Hematopoietic multipotent progenitor cell treated with erythropoietin and hydrocortisone succinate and interleukin-3 and kit ligand, for 4 days (in vitro differentiated cells): ENCODE measurements around the gene GLRX2.
"Not testable (repeated sequence)": the region's sequence is repeated elsewhere in the genome, so short reads cannot be mapped to it uniquely, and the experiment has no call there.

Experiments used
- DNase-seq: peaks from one replicate; pipeline ENCODE4 v3.0.0-alpha.2; 2015

Gene GLRX2

DNA sequence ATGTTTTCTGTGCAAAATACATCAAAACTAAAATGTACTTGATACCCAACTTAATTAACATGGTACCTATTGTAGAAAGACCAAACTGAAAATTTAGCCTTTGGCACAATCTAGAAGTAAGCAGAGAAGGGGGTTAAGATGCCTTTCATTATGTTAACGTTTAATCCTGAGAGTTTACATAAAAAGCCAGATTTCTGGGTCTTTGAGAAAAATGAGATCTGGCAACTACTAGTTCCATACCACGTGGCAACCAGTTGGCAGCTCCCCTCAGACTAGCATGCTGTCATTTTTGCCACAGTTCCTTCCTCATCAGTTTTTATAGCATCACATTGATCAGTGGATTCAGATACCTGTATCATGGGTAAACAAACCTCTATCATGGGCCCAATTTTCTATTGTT lies 44.3 kb downstream of the GLRX2 start:
- DNase-seq: peak; percentile 74

DNA sequence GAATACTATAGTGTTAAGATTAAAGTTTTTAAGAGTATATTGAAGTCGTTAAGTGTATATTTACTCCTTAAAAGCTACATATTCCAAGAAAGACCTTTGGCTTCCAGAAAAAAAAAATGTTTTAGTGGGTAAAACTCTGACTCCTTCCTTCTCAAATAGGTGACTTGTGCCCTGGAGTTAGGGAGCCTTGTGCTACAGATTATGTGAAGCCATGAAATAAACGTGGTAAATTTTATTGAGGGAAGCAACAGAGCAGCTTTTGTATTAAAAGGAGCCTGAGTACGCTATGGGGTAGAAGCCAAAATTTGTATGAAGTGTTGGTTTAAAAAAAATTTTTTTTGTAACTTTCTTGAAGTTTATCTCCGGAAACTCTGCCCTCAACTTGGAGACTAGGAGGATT lies 44.8 kb downstream of the GLRX2 start:
- DNase-seq: peak; percentile 27

DNA sequence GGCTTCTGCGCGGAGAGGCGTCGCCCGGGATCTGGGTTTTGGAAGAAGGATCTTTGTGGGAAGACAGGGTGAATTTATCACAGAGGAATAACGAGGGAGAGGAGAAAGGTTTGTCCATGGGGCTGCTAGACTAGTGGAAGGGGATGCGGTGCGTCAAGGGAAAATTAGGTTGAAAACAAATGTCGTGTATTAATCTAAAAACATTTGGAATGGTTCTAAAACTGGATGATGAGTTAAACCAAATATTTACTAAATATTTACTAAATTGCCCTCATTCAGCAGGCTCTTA lies 45.2 kb downstream of the GLRX2 start:
- no peak for DNase-seq

DNA sequence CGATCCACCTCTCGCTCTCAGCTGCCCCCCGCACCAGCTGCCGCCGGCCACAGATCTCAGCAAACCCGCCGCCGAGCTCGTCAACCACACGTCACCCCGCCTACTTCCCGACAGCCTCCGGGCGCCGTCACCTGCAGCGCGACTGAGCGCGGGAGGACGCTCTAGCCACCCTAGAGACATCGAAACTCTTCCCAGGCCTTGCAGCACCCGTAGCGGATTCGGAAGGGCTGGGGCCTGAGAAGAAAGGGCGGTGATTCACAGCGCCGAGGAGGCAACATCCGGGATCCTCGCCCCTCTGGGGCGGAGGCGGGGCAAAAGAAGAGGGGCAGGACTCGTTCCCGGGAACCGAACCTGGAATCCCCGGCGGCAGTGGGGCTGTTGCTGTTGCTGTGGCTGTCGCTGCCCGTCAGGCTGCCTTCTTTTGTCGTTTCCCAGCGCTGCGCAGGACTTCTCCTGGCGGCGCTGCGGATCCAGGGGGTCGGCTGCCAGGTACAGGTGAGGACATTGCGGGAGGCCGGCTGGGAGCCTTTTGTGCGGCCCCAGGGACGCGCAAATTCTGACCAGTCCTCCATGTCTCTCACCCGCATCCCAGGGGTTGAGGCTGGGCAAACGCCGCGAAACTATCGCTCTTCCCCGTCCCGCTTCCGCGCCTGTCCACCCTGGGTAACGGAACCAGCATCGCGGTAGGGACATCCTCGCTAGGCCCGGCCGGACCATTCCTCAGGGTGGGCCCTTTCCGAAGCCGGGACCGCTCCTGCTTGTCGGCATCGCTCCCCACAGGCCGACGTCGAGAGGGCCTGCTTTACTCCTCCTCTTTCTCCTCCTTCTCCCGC lies 45.7 kb downstream of the GLRX2 start, which contains the start of the genes RO60 and UCHL5:
Gene RO60 (plus strand): TSS at position 331 of the 833 bp plus-strand sequence. CDS start 9,443 bp downstream, outside the sequence.
Gene UCHL5 (minus strand): TSS at position 79 of the 833 bp plus-strand sequence. CDS start 100 bp downstream, outside the sequence.
- DNase-seq: peak; percentile 99

DNA sequence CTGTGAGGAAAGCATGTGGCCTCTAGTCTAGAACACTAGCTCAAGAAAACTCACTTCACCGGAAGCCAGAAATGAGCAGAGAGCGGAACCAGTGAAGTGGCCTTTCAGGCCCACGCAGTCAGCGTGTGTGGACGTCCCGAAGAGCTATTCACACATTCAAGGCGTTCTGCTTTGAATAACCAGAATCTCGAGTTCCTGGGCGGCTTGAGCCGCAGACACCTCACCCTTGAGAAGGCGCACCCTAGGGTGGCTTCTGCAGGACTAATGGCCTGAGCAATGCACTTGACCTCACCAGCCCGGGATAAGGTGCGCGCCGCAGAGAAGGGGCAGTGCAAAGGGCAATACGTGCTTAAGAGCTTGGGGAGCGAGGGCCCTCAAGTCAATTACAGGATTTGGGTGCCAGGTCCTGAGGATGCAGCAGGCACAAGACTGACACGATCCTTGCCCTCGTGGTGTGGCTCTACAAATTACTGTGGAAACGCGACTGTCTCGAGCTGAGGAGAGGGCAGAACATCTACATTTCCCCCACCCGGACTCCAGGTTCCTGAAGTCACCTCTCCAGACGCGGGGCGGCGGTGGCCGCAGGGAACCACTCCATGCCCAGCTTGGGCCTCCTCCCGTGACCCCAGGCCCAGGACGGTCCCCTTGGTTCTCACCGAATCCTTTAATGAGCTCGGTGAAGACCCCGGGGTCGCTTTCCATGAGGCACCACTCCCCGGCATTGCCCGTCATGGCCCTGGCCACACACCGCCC lies 46.5 kb downstream of the GLRX2 start:
- DNase-seq: peak; percentile 88

DNA sequence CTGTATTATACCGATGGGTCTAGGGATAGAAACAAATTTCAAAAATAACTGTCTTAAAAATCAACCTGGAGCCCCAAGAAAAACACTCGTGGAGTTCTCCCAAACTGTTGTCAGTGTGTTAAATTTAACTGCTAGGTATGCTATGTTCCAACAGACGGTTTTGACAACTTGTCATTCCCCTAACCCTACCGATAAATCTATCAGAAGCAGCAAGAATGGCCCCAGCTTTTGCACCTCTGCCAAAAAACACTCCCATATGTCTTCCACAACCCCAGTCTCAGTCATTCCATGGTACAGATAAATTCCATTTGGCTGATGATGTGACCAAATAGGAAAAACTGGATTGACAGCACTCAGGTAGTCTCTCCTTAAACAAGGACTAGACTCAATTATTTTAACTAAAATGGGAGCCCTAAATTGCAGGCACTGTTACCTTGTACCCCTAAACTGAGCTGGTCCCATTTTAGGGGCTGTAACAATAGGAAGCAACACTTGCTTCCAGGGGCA lies 51.0 kb downstream of the GLRX2 start:
- DNase-seq: no peak

DNA sequence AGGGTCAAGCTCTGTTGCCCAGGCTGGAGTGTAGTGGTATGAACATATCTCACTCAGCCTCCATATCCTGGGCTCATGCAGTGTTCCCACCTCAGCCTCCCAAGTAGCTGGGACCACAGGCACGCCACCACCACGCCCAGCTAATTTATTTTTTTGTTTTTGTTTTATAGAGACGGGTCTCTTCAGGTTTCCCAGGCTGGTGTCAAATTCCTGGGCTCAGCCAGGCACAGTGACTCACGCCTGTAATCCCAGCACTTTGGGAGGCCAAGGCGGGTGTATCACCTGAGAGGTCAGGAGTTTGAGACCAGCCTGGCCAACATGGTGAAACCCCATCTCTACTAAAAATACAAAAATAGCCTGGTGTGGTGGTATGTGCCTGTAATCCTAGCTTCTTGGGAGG lies 56.3 kb downstream of the GLRX2 start:
- DNase-seq: not testable (repeated sequence)
